ENCODE data around the gene NBR1. TPM values are rescaled to one million over a fixed set of nuclear protein-coding genes. Genes with fewer than 3 reads are reported as not detected.
A peak's percentile ranks its signal among the peaks of the same experiment; 100 is the strongest.
"Not testable (repeated sequence)": the region's sequence is repeated elsewhere in the genome, so short reads cannot be mapped to it uniquely, and the experiment has no call there.

The NBR1 gene
- total RNA-seq, 1 experiment from 2014 or later, result 40.3 TPM

- Histone ChIP-seq H3K27me3 (no peaks in the 10 kb centered on the region), H3K9me3 (replicated peaks) (no peaks in the 10 kb centered on the region), H3K27ac (no peak overlapping the region), H3K4me3 (no peak overlapping the region), H3K36me3 (peaks cover 12% of the 10 kb centered on the region), H3K4me1 (no peaks in the 10 kb centered on the region)
- DNase-seq, result no peak
Observed at GRCh38 chr17:43183921-43184320, 12.9 kb downstream of the NBR1 start.

GRCh38 chr17:43186656-43187055 lies 15.6 kb downstream of the NBR1 start:
- peaks cover 30% of the 10 kb centered on the region for H3K36me3 ChIP-seq
- DNase-seq; H3K27ac ChIP-seq; H3K9me3 ChIP-seq (replicated peaks); H3K4me3 ChIP-seq; H3K27me3 ChIP-seq; H3K4me1 ChIP-seq: not testable (repeated sequence)

GRCh38 chr17:43193251-43193650 lies 22.2 kb downstream of the NBR1 start:
- DNase-seq, result no peak
- H3K4me1 ChIP-seq, result no peaks in the 10 kb centered on the region
- no peak overlapping the region for H3K4me3 ChIP-seq
- H3K36me3 ChIP-seq, result peaks cover 51% of the 10 kb centered on the region
- no peaks in the 10 kb centered on the region for H3K27me3 ChIP-seq
- no peak overlapping the region for H3K27ac ChIP-seq
- no peaks in the 10 kb centered on the region for H3K9me3 ChIP-seq (replicated peaks)

GRCh38 chr17:43199633-43200032 lies 28.6 kb downstream of the NBR1 start:
- Histone ChIP-seq H3K36me3 (peaks cover 36% of the 10 kb centered on the region), H3K9me3 (replicated peaks) (no peaks in the 10 kb centered on the region), H3K27ac (no peak overlapping the region), H3K4me1 (no peaks in the 10 kb centered on the region), H3K4me3 (no peak overlapping the region), H3K27me3 (no peaks in the 10 kb centered on the region)
- DNase-seq, result no peak

- Histone ChIP-seq H3K4me3 (no peak overlapping the region), H3K27me3 (no peaks in the 10 kb centered on the region), H3K27ac (no peak overlapping the region), H3K9me3 (replicated peaks) (no peaks in the 10 kb centered on the region), H3K36me3 (peaks cover 31% of the 10 kb centered on the region), H3K4me1 (no peaks in the 10 kb centered on the region)
- no peak for DNase-seq
Observed at GRCh38 chr17:43200127-43200526, 29.1 kb downstream of the NBR1 start.

GRCh38 chr17:43203013-43203412 lies 32.0 kb downstream of the NBR1 start:
- peaks cover 20% of the 10 kb centered on the region for H3K36me3 ChIP-seq
- not testable (repeated sequence) for H3K4me1 ChIP-seq; DNase-seq; H3K27ac ChIP-seq; H3K9me3 ChIP-seq (replicated peaks); H3K4me3 ChIP-seq; H3K27me3 ChIP-seq

- DNase-seq, result no peak
- Histone ChIP-seq H3K27ac (no peak overlapping the region), H3K4me3 (no peak overlapping the region), H3K9me3 (replicated peaks) (no peaks in the 10 kb centered on the region), H3K27me3 (no peaks in the 10 kb centered on the region), H3K4me1 (peaks cover 2% of the 10 kb centered on the region; the same call in 1 of the 2 replicates), H3K36me3 (peaks cover 5% of the 10 kb centered on the region; the same call in 1 of the 2 replicates)
Observed at GRCh38 chr17:43210576-43210975, 39.6 kb downstream of the NBR1 start.

GRCh38 chr17:43211123-43211479 lies 40.1 kb downstream of the NBR1 start:
- Histone ChIP-seq H3K27me3 (no peaks in the 10 kb centered on the region), H3K27ac (peak overlapping the region; percentile 35; the same call in 1 of the 2 replicates), H3K4me3 (peak overlapping the region; percentile 67), H3K9me3 (replicated peaks) (no peaks in the 10 kb centered on the region), H3K4me1 (peaks cover 2% of the 10 kb centered on the region; the same call in 1 of the 2 replicates), H3K36me3 (peaks cover 5% of the 10 kb centered on the region; the same call in 1 of the 2 replicates)
- no peak for DNase-seq

- peak; percentile 59 to 71 for DNase-seq
- H3K4me1 ChIP-seq, result peaks cover 2% of the 10 kb centered on the region; the same call in 1 of the 2 replicates
- H3K27ac ChIP-seq, result peak within 1 kb of the TSS; percentile 36; the same call in 1 of the 2 replicates
- H3K4me3 ChIP-seq, result peak within 1 kb of the TSS; percentile 67
- peaks cover 5% of the 10 kb centered on the region; the same call in 1 of the 2 replicates for H3K36me3 ChIP-seq
- H3K9me3 ChIP-seq (replicated peaks), result no peaks in the 10 kb centered on the region
- H3K27me3 ChIP-seq, result no peaks in the 10 kb centered on the region
Observed at GRCh38 chr17:43211480-43212402, 40.7 kb downstream of the NBR1 start, which contains the start of gene TMEM106A. Gene TMEM106A, plus strand, starts transcription at chr17:43211875. Its CDS starts 1,167 bp downstream, at chr17:43213042.

GRCh38 chr17:43212641-43213490 lies 41.9 kb downstream of the NBR1 start:
- Histone ChIP-seq H3K4me3 (no peak overlapping the region), H3K27ac (no peak overlapping the region), H3K4me1 (peaks cover 2% of the 10 kb centered on the region; the same call in 1 of the 2 replicates), H3K9me3 (replicated peaks) (no peaks in the 10 kb centered on the region), H3K27me3 (no peaks in the 10 kb centered on the region), H3K36me3 (peaks cover 5% of the 10 kb centered on the region; the same call in 1 of the 2 replicates)
- DNase-seq, result no peak

- H3K36me3 ChIP-seq, result 0 out of 2 replicates have a peak, but pooled peaks cover 2% of the 10 kb centered on the region
- H3K27ac ChIP-seq, result no peak overlapping the region
- peaks cover 2% of the 10 kb centered on the region; the same call in 1 of the 2 replicates for H3K4me1 ChIP-seq
- H3K9me3 ChIP-seq (replicated peaks), result no peaks in the 10 kb centered on the region
- DNase-seq, result no peak
- H3K27me3 ChIP-seq, result no peaks in the 10 kb centered on the region
- no peak overlapping the region for H3K4me3 ChIP-seq
Observed at GRCh38 chr17:43213545-43213944, 42.5 kb downstream of the NBR1 start.

GRCh38 chr17:43215341-43215740 lies 44.3 kb downstream of the NBR1 start:
- Histone ChIP-seq H3K27ac (no peak overlapping the region), H3K4me1 (peaks cover 2% of the 10 kb centered on the region; the same call in 1 of the 2 replicates), H3K4me3 (no peak overlapping the region), H3K36me3 (no peaks in the 10 kb centered on the region), H3K9me3 (replicated peaks) (no peaks in the 10 kb centered on the region), H3K27me3 (0 out of 2 replicates have a peak, but pooled peaks cover 1% of the 10 kb centered on the region)
- DNase-seq, result no peak

- no peak for DNase-seq
- 0 out of 2 replicates have a peak, but pooled peaks cover 4% of the 10 kb centered on the region for H3K27me3 ChIP-seq
Observed at GRCh38 chr17:43216369-43216761, 45.4 kb downstream of the NBR1 start.

GRCh38 chr17:43216762-43217613 lies 46.0 kb downstream of the NBR1 start:
- no peak for DNase-seq
- Histone ChIP-seq H3K9me3 (replicated peaks) (no peaks in the 10 kb centered on the region), H3K4me3 (no peak overlapping the region), H3K27me3 (0 out of 2 replicates have a peak, but pooled peaks cover 4% of the 10 kb centered on the region), H3K4me1 (peaks cover 2% of the 10 kb centered on the region; the same call in 1 of the 2 replicates), H3K27ac (no peak overlapping the region), H3K36me3 (no peaks in the 10 kb centered on the region)

More at GRCh38 chr17:43216369-43216761, 45.4 kb downstream of the NBR1 start:
- no peaks in the 10 kb centered on the region for H3K36me3 ChIP-seq
- H3K9me3 ChIP-seq (replicated peaks), result no peaks in the 10 kb centered on the region
- H3K27ac ChIP-seq, result no peak overlapping the region
- H3K4me3 ChIP-seq, result no peak overlapping the region
- peaks cover 2% of the 10 kb centered on the region; the same call in 1 of the 2 replicates for H3K4me1 ChIP-seq
